H9 (cell line): ENCODE data around the gene GNAI2. TPM values are rescaled to one million over a fixed set of nuclear protein-coding genes. Genes with fewer than 3 reads are reported as not detected.
A peak's percentile ranks its signal among the peaks of the same experiment; 100 is the strongest.
"Not testable (repeated sequence)": the region's sequence is repeated elsewhere in the genome, so short reads cannot be mapped to it uniquely, and the experiment has no call there.

Experiments
- DNase-seq: peaks from one replicate; pipeline ENCODE4 v3.0.0-alpha.2; 2017
- H2AFZ ChIP-seq: one replicate; pipeline ENCODE4 v1.6.1; 2013; ENCODE audit warnings: mild to moderate bottlenecking, low read length, control low read depth, moderate library complexity
- H2AK5ac ChIP-seq: 2 replicates; pipeline ENCODE4 v1.6.1; 2013; ENCODE audit warnings: low read length, control low read depth, mixed read lengths; ENCODE audit not compliant: insufficient read length
- H2BK120ac ChIP-seq: one replicate; pipeline ENCODE4 v1.6.1; 2013; ENCODE audit warnings: low read depth, mild to moderate bottlenecking, low read length, control low read depth, inconsistent platforms; ENCODE audit not compliant: poor library complexity, severe bottlenecking
- H2BK12ac ChIP-seq: 2 replicates; pipeline ENCODE4 v1.6.1; 2013; ENCODE audit warnings: low read length, control low read depth, mixed read lengths, low read depth; ENCODE audit not compliant: insufficient read length
- H2BK15ac ChIP-seq: 2 replicates; pipeline ENCODE4 v1.6.1; 2013; ENCODE audit warnings: low read depth, low read length, control low read depth
- H2BK20ac ChIP-seq: one replicate; pipeline ENCODE4 v1.6.1; 2013; ENCODE audit warnings: low read depth, mild to moderate bottlenecking, low read length, control low read depth, inconsistent platforms; ENCODE audit not compliant: poor library complexity, severe bottlenecking
- H2BK5ac ChIP-seq: 2 replicates; pipeline ENCODE4 v1.6.1; 2013; ENCODE audit warnings: low read length, control low read depth, mixed read lengths; ENCODE audit not compliant: insufficient read length
- H3K14ac ChIP-seq: 2 replicates; pipeline ENCODE4 v1.6.1; 2013; ENCODE audit warnings: low read length, control low read depth; ENCODE audit not compliant: insufficient read depth
- H3K18ac ChIP-seq: 2 replicates; pipeline ENCODE4 v1.6.1; 2013; ENCODE audit warnings: low read depth, mild to moderate bottlenecking, mixed read lengths, low read length, control low read depth; ENCODE audit not compliant: insufficient read length
- H3K23ac ChIP-seq: 2 replicates; pipeline ENCODE4 v1.6.1; 2013; ENCODE audit warnings: low read length, control low read depth, mixed read lengths, low read depth; ENCODE audit not compliant: insufficient read length
- H3K23me2 ChIP-seq: 2 replicates; pipeline ENCODE4 v1.6.1; 2013; ENCODE audit warnings: low read depth, mild to moderate bottlenecking, mixed read lengths, low read length, control low read depth; ENCODE audit not compliant: insufficient read length, poor library complexity, severe bottlenecking
- H3K27ac ChIP-seq: 2 replicates; pipeline ENCODE4 v1.5.1; 2013; ENCODE audit warnings: low read length, control low read depth, mixed read lengths, low read depth; ENCODE audit not compliant: insufficient read length
- H3K27me3 ChIP-seq: 2 replicates; pipeline ENCODE4 v1.6.1; 2013; ENCODE audit warnings: low read length, control low read depth, inconsistent platforms; ENCODE audit not compliant: insufficient read depth
- H3K4ac ChIP-seq: 2 replicates; pipeline ENCODE4 v1.6.1; 2013; ENCODE audit warnings: low read depth, mild to moderate bottlenecking, control low read depth, inconsistent platforms, low read length, moderate library complexity
- H3K4me1 ChIP-seq: 2 replicates; pipeline ENCODE4 v1.6.1; 2013; ENCODE audit warnings: low read length, control low read depth, inconsistent platforms; ENCODE audit not compliant: insufficient read depth
- H3K4me2 ChIP-seq: 2 replicates; pipeline ENCODE4 v1.6.1; 2013; ENCODE audit warnings: low read length, control low read depth, mixed read lengths; ENCODE audit not compliant: insufficient read length, insufficient read depth
- H3K56ac ChIP-seq: 2 replicates; pipeline ENCODE4 v1.6.1; 2013; ENCODE audit warnings: low read depth, mild to moderate bottlenecking, mixed read lengths, low read length, control low read depth; ENCODE audit not compliant: insufficient read length
- H3K79me1 ChIP-seq: 2 replicates; pipeline ENCODE4 v1.6.1; 2013; ENCODE audit warnings: low read depth, mild to moderate bottlenecking, moderate library complexity, low read length, control low read depth, inconsistent platforms; ENCODE audit not compliant: insufficient read depth, poor library complexity, severe bottlenecking
- H3K79me2 ChIP-seq: 2 replicates; pipeline ENCODE4 v1.6.1; 2013; ENCODE audit warnings: low read length, control low read depth, inconsistent platforms; ENCODE audit not compliant: insufficient read depth
- H3K9ac ChIP-seq: 2 replicates; pipeline ENCODE4 v1.6.1; 2013; ENCODE audit warnings: low read length, control low read depth, mixed read lengths; ENCODE audit not compliant: insufficient read length; ENCODE audit errors: extremely low read depth
- H3K9me3 ChIP-seq: one replicate; pipeline ENCODE4 v1.6.1; 2013; ENCODE audit warnings: low read depth, low read length, inconsistent platforms; ENCODE audit not compliant: control insufficient read depth
- H3T11ph ChIP-seq: one replicate; pipeline ENCODE4 v1.6.1; 2013; ENCODE audit warnings: mild to moderate bottlenecking, low read length, control low read depth, inconsistent platforms
- H4K20me1 ChIP-seq: one replicate; pipeline ENCODE4 v1.6.1; 2013; ENCODE audit not compliant: control insufficient read depth, insufficient read length, insufficient read depth
- H4K5ac ChIP-seq: 2 replicates; pipeline ENCODE4 v1.6.1; 2013; ENCODE audit warnings: low read depth, mild to moderate bottlenecking, mixed read lengths, low read length, control low read depth; ENCODE audit not compliant: insufficient read length
- H4K8ac ChIP-seq: replicated peaks from 2 replicates; pipeline ENCODE4 v1.6.1; 2013; ENCODE audit warnings: low read length, control low read depth, mixed read lengths, low read depth; ENCODE audit not compliant: insufficient read length
- H4K91ac ChIP-seq: 2 replicates; pipeline ENCODE4 v1.6.1; 2013; ENCODE audit warnings: low read depth, mild to moderate bottlenecking, moderate library complexity, mixed read lengths, low read length, control low read depth; ENCODE audit not compliant: insufficient read length
- H3K27ac Mint-ChIP-seq, 3 experiments: 2 replicates in 2 of 3; 3 replicates in 1 of 3; pipeline ENCODE4 v1.8.0; 2020 to 2021; ENCODE audit warnings: mixed read lengths in 3 of 3, mild to moderate bottlenecking in 1 of 3, moderate library complexity in 1 of 3
- H3K27me3 Mint-ChIP-seq: 2 replicates; pipeline ENCODE4 v1.8.0; 2021; ENCODE audit warnings: low read depth, mild to moderate bottlenecking, moderate library complexity, mixed read lengths
- H3K36me3 Mint-ChIP-seq, 3 experiments: 2 replicates in 2 of 3; 3 replicates in 1 of 3; pipeline ENCODE4 v1.8.0; 2020 to 2021; ENCODE audit warnings: low read depth in 3 of 3, mixed read lengths in 3 of 3; ENCODE audit not compliant: insufficient read depth in 1 of 3
- H3K4me1 Mint-ChIP-seq, 2 experiments: 2 replicates each; pipeline ENCODE4 v1.8.0; 2020; ENCODE audit warnings: mixed read lengths in 2 of 2
- H3K4me3 Mint-ChIP-seq, 2 experiments: 2 replicates in 1 of 2; 3 replicates in 1 of 2; pipeline ENCODE4 v1.8.0; 2020 to 2021; ENCODE audit warnings: mild to moderate bottlenecking in 2 of 2, mixed read lengths in 2 of 2, moderate library complexity in 1 of 2
- H3K9me3 Mint-ChIP-seq, 2 experiments: 2 replicates in 1 of 2; 3 replicates in 1 of 2; pipeline ENCODE4 v1.8.0; 2020; ENCODE audit warnings: mild to moderate bottlenecking in 2 of 2, mixed read lengths in 2 of 2, moderate library complexity in 1 of 2
- WGBS: extraction: QIAGEN DNeasy Blood & Tissue Kit; methylation state at CpG from one replicate; pipeline ENCODE4 v1.1.7; 2013; ENCODE audit warnings: missing lambda C conversion rate, low lambda C conversion rate, mixed read lengths; ENCODE audit not compliant: insufficient read length; ENCODE audit errors: extremely low coverage; 5-methylcytosine and 5-hydroxymethylcytosine counted together
- total RNA-seq: library from RNA; stranded (reverse); gene quantifications from 2 replicates; pipeline ENCODE4 v1.2.1, GENCODE V29; 2021
- TF ChIP-seq, protein P1 (sequence below): fragments of 200-600 bp; sonication (generic); conservative IDR thresholded peaks from 3 replicates; pipeline ENCODE4 v1.8.0; 2021; ENCODE audit warnings: antibody characterized with exemption, mild to moderate bottlenecking

GNAI2 gene
- total RNA-seq, 1 experiment from 2014 or later = 218 TPM

- Histone ChIP-seq H3K23me2 (peaks cover 6% of the 10 kb centered on the region), H4K91ac (no peak overlapping the region), H3K56ac (no peak overlapping the region), H3K23ac (no peak overlapping the region), H3T11ph (no peak overlapping the region), H3K27ac (no peak overlapping the region), H3K4ac (no peak overlapping the region), H3K4me1 (no peaks in the 10 kb centered on the region), H3K18ac (no peak overlapping the region), H3K9me3 (no peaks in the 10 kb centered on the region), H2BK15ac (no peak overlapping the region), H3K79me1 (no peaks in the 10 kb centered on the region), H3K4me2 (no peak overlapping the region), H2BK120ac (no peak overlapping the region), H2AFZ (no peak overlapping the region), H2BK12ac (no peak overlapping the region), H2BK20ac (no peak overlapping the region), H4K5ac (no peak overlapping the region), H2AK5ac (no peak overlapping the region), H4K20me1 (no peaks in the 10 kb centered on the region), H3K27me3 (peaks cover 3% of the 10 kb centered on the region; the same call in 1 of the 2 replicates), H2BK5ac (no peak overlapping the region), H4K8ac (no peak overlapping the region), H3K79me2 (no peaks in the 10 kb centered on the region), H3K9ac (no peak overlapping the region), H3K14ac (no peak overlapping the region)
- Mint-ChIP-seq H3K4me3 (no peak overlapping the region), H3K9me3 (no peaks in the 10 kb centered on the region), H3K36me3 (no peaks in the 10 kb centered on the region; a peak in 1 of 7 replicates), H3K4me1 (peaks cover 15 to 17% of the 10 kb centered on the region in 2 experiments), H3K27ac (peak overlapping the region in 1 of 3 experiments; percentile 34; a peak in 1 of 7 replicates), H3K27me3 (peaks cover 45% of the 10 kb centered on the region)
- TF ChIP-seq, protein P1, sequence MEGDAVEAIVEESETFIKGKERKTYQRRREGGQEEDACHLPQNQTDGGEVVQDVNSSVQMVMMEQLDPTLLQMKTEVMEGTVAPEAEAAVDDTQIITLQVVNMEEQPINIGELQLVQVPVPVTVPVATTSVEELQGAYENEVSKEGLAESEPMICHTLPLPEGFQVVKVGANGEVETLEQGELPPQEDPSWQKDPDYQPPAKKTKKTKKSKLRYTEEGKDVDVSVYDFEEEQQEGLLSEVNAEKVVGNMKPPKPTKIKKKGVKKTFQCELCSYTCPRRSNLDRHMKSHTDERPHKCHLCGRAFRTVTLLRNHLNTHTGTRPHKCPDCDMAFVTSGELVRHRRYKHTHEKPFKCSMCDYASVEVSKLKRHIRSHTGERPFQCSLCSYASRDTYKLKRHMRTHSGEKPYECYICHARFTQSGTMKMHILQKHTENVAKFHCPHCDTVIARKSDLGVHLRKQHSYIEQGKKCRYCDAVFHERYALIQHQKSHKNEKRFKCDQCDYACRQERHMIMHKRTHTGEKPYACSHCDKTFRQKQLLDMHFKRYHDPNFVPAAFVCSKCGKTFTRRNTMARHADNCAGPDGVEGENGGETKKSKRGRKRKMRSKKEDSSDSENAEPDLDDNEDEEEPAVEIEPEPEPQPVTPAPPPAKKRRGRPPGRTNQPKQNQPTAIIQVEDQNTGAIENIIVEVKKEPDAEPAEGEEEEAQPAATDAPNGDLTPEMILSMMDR = no peak
- no CpG with 5 or more reads among the region's 8 CpGs for WGBS
- DNase-seq = no peak
Measured at GRCh38 chr3:50279255-50280016, 43.4 kb downstream of the GNAI2 start.

DNA sequence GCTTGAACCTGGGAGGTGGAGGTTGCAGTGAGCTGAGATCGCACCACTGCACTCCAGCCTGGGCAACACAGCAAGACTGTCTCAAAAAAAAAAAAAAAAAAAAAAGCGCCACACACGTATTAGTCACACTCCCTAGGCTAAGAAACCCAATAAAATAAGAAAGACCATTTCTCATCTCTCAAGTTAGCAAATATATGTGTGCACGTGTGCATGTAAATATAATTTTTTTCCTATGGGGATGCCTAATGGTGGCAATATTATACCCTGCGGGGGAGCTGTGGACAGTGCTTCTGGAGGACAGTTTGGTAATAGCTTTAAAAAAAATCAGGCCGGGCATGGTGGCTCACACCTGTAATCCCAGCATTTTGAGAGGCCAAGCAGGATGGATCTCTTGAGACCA, 48.1 kb downstream of the GNAI2 start:
- H3K79me2 ChIP-seq = not testable (repeated sequence)
- no CpG with 5 or more reads among the region's 6 CpGs for WGBS
- H3K36me3 Mint-ChIP-seq = peaks cover 13 to 25% (median 20%) of the 10 kb centered on the region in 3 experiments; a peak in 6 of 7 replicates

More for the DNA sequence above, 48.1 kb downstream of the GNAI2 start:
- H2BK12ac ChIP-seq, H4K20me1 ChIP-seq, H2BK5ac ChIP-seq, H4K5ac ChIP-seq, H3K4me1 ChIP-seq, H3K14ac ChIP-seq, H3K27ac ChIP-seq, DNase-seq, H3K23ac ChIP-seq, H3K4me3 Mint-ChIP-seq, H3K4me1 Mint-ChIP-seq, H3K23me2 ChIP-seq, H3K9me3 Mint-ChIP-seq, H2AK5ac ChIP-seq, H3K79me1 ChIP-seq, H4K91ac ChIP-seq, H3K4ac ChIP-seq, H3T11ph ChIP-seq, H3K4me2 ChIP-seq, H3K27me3 ChIP-seq, H3K9ac ChIP-seq, H3K18ac ChIP-seq, H2AFZ ChIP-seq, H2BK15ac ChIP-seq, H3K9me3 ChIP-seq, H2BK20ac ChIP-seq, H3K27ac Mint-ChIP-seq, H2BK120ac ChIP-seq, H4K8ac ChIP-seq, H3K56ac ChIP-seq, H3K27me3 Mint-ChIP-seq: not testable (repeated sequence)
